ENCODE data around the gene B3GALNT2. TPM values are rescaled to one million over a fixed set of nuclear protein-coding genes. Genes with fewer than 3 reads are reported as not detected.
A peak's percentile ranks its signal among the peaks of the same experiment; 100 is the strongest.

The B3GALNT2 gene
- total and polyA plus RNA-seq, 8 donors = 2.4 to 126 (median 14.7) TPM

GRCh38 chr1:235504494-235505222, 406 bp upstream of the B3GALNT2 start:
- H3K27ac ChIP-seq = peak overlapping the region; percentile 93 to 100 (median 99)
- no peaks in the 10 kb centered on the region for H3K9me3 ChIP-seq
- H3K36me3 ChIP-seq = no peaks in the 10 kb centered on the region
- TF ChIP-seq CTCF (IDR thresholded peaks at IDR 0.05) (peak in 5 of 7 experiments; percentile 77 to 98 (median 91)), EP300 (IDR thresholded peaks at IDR 0.05) (peak; percentile 82), POLR2A (IDR thresholded peaks at IDR 0.05) (peak in 1 of 4 donors; percentile 34), POLR2AphosphoS5 (IDR thresholded peaks at IDR 0.05) (peak; percentile 90 to 94 (median 90))
- intact Hi-C loops (cut with DNase I; ENCODE audit: low total_unique reads) = no loop called here
- H3K27me3 ChIP-seq = no peaks in the 10 kb centered on the region
- H3K4me1 ChIP-seq = peaks cover 7 to 46% (median 33%) of the 10 kb centered on the region in 4 donors
- DNase-seq = peak; percentile 100
- peak overlapping the region; percentile 79 to 94 (median 85) for H3K4me3 ChIP-seq
- 0 to 1% (median 0%) methylated on average over 38 to 61 of the region's 61 CpGs for WGBS, 5 donors

- Histone ChIP-seq H3K27ac (peak overlapping the region; percentile 93 to 100 (median 99)), H3K27me3 (no peaks in the 10 kb centered on the region), H3K4me3 (peak overlapping the region; percentile 79 to 94 (median 85)), H3K9me3 (no peaks in the 10 kb centered on the region), H3K4me1 (peaks cover 7 to 46% (median 33%) of the 10 kb centered on the region in 4 donors), H3K36me3 (no peaks in the 10 kb centered on the region)
- WGBS, 5 donors = 0 to 2% (median 1%) methylated on average over 39 to 49 of the region's 49 CpGs
- DNase-seq = peak; percentile 67 to 83
- intact Hi-C loops (cut with DNase I; ENCODE audit: low total_unique reads) = no loop called here
- TF ChIP-seq CTCF (IDR thresholded peaks at IDR 0.05) = no peak
- TF ChIP-seq POLR2AphosphoS5 (IDR thresholded peaks at IDR 0.05) = peak in 2 of 3 donors; percentile 17 to 33
- no peak for TF ChIP-seq EP300 (IDR thresholded peaks at IDR 0.05)
These were observed 690 bp downstream of the B3GALNT2 start for GRCh38 chr1:235503403-235504121.

- no peaks in the 10 kb centered on the region for H3K9me3 ChIP-seq
- H3K4me1 ChIP-seq = peaks cover 7 to 52% (median 36%) of the 10 kb centered on the region in 4 donors
- TF ChIP-seq POLR2A (IDR thresholded peaks at IDR 0.05) (no peak), EP300 (IDR thresholded peaks at IDR 0.05) (no peak), CTCF (IDR thresholded peaks at IDR 0.05) (no peak), POLR2AphosphoS5 (IDR thresholded peaks at IDR 0.05) (no peak)
- no peaks in the 10 kb centered on the region for H3K27me3 ChIP-seq
- 9 to 17% (median 11%) methylated on average over 5 of the region's 5 CpGs for WGBS, 5 donors
- DNase-seq = peak in 1 of 2 donors; percentile 51
- H3K27ac ChIP-seq = peak overlapping the region; percentile 93 to 100 (median 99)
- intact Hi-C loops (cut with DNase I; ENCODE audit: low total_unique reads) = no loop called here
- peak overlapping the region; percentile 79 to 94 (median 85) for H3K4me3 ChIP-seq
- H3K36me3 ChIP-seq = no peaks in the 10 kb centered on the region
These were observed 1.4 kb downstream of the B3GALNT2 start for GRCh38 chr1:235502601-235503402.
